K562 (cell line): ENCODE measurements around the gene RBMX. TPM values are rescaled to one million over a fixed set of nuclear protein-coding genes. Genes with fewer than 3 reads are reported as not detected.

Experiments used
- FOXK2 ChIP-seq, 2 experiments: fragments of 450-650 bp; IDR thresholded peaks in 1 of 2; conservative IDR thresholded peaks in 1 of 2; 2 replicates each; pipeline ENCODE4 v1.6.1; 2016; ENCODE audit warnings: low read depth in 2 of 2, mild to moderate bottlenecking in 1 of 2
- JUND ChIP-seq, 2 experiments: IDR thresholded peaks; 2 replicates in 1 of 2; 3 replicates in 1 of 2; pipeline ENCODE4 v1.6.1; 2011; ENCODE audit warnings: borderline replicate concordance in 2 of 2, low read depth in 2 of 2, low read length in 2 of 2, improper control_type of control experiment in 1 of 2, missing biosample characterization in 1 of 2, missing genetic modification characterization in 1 of 2, missing genetic modification reagents in 1 of 2
- NFATC3 ChIP-seq: fragments of 450-650 bp; IDR thresholded peaks from 2 replicates; pipeline ENCODE4 v1.6.1; 2017; ENCODE audit warnings: mild to moderate bottlenecking
- SIN3B ChIP-seq: fragments of 450-650 bp; IDR thresholded peaks from 2 replicates; pipeline ENCODE4 v1.6.1; 2017; ENCODE audit warnings: low read depth, mild to moderate bottlenecking, moderate library complexity
- TCF3 ChIP-seq: sonication (generic); formaldehyde crosslinking; IDR thresholded peaks from 2 replicates; pipeline ENCODE4 v1.4.0; 2020; ENCODE audit warnings: mild to moderate bottlenecking, missing genetic modification reagents
- polyA plus RNA-seq, 8 experiments: library from polyadenylated mRNA; depleted of rRNA in 4 of 8; stranded (reverse) in 5 of 8; unstranded in 3 of 8; fragments of >200 nt; fragmentation: Nextera tagmentation in 2 of 8; fragmentation: Illumina TruSeq in 1 of 8; extraction: Ambion mirVana in 2 of 8; extraction: Trizol in 1 of 8; gene quantifications; 2 replicates each; pipeline versions ENCODE4 v1.2.1 to v1.2.3, GENCODE V29; 2011 to 2014; ENCODE audit warnings: inconsistent platforms in 1 of 8, missing spikeins in 1 of 8
- total RNA-seq, 7 experiments: library from RNA; depleted of rRNA in 6 of 7; stranded (reverse); fragments of >200 nt in 6 of 7; fragmentation: Illumina TruSeq in 2 of 7; extraction: Trizol in 2 of 7; gene quantifications; 2 replicates each; pipeline versions ENCODE4 v1.2.1 to v1.2.3, GENCODE V29; 2011 to 2021; ENCODE audit warnings: low replicate concordance in 1 of 7
- TF ChIP-seq, protein P1 (sequence below): fragments of 450-650 bp; IDR thresholded peaks from 2 replicates; pipeline ENCODE4 v1.6.1; 2016; ENCODE audit warnings: low read depth
- TF ChIP-seq, protein P2 (sequence below): fragments of 250-450 bp; sonication (Bioruptor Pico); IDR thresholded peaks from 2 replicates; pipeline ENCODE4 v1.5.0; 2022; ENCODE audit warnings: mild to moderate bottlenecking
- TF ChIP-seq, protein P3 (sequence below): fragments of 450-650 bp; formaldehyde crosslinking; IDR thresholded peaks from 2 replicates; pipeline ENCODE4 v1.4.0; 2022; ENCODE audit warnings: mild to moderate bottlenecking, moderate library complexity
- TF ChIP-seq, protein P4 (sequence below): sonication (generic); IDR thresholded peaks from 2 replicates; pipeline ENCODE4 v1.6.1; 2016
- TF ChIP-seq, protein P5 (sequence below): fragments of 200-800 bp; sonication (Bioruptor generic); IDR thresholded peaks from 2 replicates; pipeline ENCODE4 v1.6.1; 2017; ENCODE audit warnings: missing genetic modification characterization, missing compliant biosample characterization
- TF ChIP-seq, protein P6 (sequence below): fragments of 250-450 bp; sonication (Bioruptor Pico); IDR thresholded peaks from 2 replicates; pipeline ENCODE4 v1.4.0; 2020; ENCODE audit warnings: borderline replicate concordance

Gene RBMX
- total and polyA plus RNA-seq, 9 of the 15 experiments (the other 6 are each of a cell fraction or from before 2014, with no cell fraction given): 405 to 671 (median 540) TPM

DNA sequence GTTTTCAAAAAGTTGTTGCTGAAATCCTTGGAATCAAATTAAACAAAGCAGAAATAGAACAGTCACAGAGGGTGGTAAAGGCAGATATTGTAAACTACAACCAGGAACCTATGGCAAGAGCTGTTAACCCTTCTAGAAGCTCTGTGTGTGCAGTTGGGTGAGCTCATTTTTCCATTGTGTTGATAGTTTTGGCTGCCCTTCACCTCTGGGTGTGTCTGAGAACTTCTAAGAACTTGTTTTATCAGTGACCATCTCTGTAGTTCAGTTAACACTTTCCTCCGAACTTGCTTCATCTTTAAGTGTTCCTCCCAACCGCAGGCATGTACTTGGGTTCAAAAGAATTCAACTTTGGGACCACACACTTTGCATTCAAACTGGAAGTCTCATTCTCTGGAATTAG lies 32.7 kb downstream of the RBMX start (continued):
- TF ChIP-seq, protein P1, sequence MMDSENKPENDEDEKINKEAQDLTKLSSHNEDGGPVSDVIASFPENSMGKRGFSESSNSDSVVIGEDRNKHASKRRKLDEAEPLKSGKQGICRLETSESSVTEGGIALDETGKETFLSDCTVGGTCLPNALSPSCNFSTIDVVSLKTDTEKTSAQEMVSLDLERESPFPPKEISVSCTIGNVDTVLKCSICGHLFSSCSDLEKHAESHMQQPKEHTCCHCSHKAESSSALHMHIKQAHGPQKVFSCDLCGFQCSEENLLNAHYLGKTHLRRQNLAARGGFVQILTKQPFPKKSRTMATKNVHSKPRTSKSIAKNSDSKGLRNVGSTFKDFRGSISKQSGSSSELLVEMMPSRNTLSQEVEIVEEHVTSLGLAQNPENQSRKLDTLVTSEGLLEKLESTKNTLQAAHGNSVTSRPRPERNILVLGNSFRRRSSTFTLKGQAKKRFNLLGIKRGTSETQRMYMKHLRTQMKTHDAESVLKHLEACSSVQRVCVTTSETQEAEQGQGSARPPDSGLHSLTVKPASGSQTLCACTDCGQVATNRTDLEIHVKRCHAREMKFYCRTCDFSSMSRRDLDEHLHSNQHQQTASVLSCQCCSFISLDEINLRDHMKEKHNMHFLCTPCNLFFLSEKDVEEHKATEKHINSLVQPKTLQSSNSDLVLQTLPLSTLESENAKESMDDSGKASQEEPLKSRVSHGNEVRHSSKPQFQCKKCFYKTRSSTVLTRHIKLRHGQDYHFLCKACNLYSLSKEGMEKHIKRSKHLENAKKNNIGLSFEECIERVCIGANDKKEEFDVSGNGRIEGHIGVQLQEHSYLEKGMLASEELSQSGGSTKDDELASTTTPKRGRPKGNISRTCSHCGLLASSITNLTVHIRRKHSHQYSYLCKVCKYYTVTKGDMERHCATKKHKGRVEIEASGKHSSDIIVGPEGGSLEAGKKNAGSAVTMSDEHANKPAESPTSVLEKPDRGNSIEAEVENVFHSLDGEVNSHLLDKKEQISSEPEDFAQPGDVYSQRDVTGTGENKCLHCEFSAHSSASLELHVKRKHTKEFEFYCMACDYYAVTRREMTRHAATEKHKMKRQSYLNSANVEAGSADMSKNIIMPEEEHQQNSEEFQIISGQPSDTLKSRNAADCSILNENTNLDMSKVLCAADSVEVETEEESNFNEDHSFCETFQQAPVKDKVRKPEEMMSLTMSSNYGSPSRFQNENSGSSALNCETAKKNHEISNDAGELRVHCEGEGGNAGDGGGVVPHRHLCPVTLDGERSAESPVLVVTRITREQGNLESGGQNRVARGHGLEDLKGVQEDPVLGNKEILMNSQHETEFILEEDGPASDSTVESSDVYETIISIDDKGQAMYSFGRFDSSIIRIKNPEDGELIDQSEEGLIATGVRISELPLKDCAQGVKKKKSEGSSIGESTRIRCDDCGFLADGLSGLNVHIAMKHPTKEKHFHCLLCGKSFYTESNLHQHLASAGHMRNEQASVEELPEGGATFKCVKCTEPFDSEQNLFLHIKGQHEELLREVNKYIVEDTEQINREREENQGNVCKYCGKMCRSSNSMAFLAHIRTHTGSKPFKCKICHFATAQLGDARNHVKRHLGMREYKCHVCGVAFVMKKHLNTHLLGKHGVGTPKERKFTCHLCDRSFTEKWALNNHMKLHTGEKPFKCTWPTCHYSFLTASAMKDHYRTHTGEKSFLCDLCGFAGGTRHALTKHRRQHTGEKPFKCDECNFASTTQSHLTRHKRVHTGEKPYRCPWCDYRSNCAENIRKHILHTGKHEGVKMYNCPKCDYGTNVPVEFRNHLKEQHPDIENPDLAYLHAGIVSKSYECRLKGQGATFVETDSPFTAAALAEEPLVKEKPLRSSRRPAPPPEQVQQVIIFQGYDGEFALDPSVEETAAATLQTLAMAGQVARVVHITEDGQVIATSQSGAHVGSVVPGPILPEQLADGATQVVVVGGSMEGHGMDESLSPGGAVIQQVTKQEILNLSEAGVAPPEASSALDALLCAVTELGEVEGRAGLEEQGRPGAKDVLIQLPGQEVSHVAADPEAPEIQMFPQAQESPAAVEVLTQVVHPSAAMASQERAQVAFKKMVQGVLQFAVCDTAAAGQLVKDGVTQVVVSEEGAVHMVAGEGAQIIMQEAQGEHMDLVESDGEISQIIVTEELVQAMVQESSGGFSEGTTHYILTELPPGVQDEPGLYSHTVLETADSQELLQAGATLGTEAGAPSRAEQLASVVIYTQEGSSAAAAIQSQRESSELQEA: no peak
- TF ChIP-seq, protein P2, sequence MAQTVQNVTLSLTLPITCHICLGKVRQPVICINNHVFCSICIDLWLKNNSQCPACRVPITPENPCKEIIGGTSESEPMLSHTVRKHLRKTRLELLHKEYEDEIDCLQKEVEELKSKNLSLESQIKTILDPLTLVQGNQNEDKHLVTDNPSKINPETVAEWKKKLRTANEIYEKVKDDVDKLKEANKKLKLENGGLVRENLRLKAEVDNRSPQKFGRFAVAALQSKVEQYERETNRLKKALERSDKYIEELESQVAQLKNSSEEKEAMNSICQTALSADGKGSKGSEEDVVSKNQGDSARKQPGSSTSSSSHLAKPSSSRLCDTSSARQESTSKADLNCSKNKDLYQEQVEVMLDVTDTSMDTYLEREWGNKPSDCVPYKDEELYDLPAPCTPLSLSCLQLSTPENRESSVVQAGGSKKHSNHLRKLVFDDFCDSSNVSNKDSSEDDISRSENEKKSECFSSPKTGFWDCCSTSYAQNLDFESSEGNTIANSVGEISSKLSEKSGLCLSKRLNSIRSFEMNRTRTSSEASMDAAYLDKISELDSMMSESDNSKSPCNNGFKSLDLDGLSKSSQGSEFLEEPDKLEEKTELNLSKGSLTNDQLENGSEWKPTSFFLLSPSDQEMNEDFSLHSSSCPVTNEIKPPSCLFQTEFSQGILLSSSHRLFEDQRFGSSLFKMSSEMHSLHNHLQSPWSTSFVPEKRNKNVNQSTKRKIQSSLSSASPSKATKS (CRISPR knock-in tag): no peak
- TF ChIP-seq TCF3 (CRISPR knock-in tag) (peak; percentile 39; the same call in 1 of the 2 replicates), FOXK2 (conservative IDR thresholded peaks at IDR 0.05 in 1 of 2, IDR thresholded peaks at IDR 0.05 in 1 of 2; ENCODE audit: low read depth in 2 of 2) (peak in 1 of 2 experiments; percentile 61; a peak in 3 of 4 replicates), NFATC3 (peak; percentile 94), SIN3B (no peak), JUND (IDR thresholded peaks at IDR 0.05; ENCODE audit: borderline replicate concordance, low read depth, low read length) (peak; percentile 87), JUND (tag; IDR thresholded peaks at IDR 0.05; ENCODE audit: borderline replicate concordance, low read depth, low read length) (peak; percentile 88; the same call in 2 of the 3 replicates)
- TF ChIP-seq, protein P3, sequence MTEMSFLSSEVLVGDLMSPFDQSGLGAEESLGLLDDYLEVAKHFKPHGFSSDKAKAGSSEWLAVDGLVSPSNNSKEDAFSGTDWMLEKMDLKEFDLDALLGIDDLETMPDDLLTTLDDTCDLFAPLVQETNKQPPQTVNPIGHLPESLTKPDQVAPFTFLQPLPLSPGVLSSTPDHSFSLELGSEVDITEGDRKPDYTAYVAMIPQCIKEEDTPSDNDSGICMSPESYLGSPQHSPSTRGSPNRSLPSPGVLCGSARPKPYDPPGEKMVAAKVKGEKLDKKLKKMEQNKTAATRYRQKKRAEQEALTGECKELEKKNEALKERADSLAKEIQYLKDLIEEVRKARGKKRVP (CRISPR knock-in tag): no peak
- TF ChIP-seq, protein P4, sequence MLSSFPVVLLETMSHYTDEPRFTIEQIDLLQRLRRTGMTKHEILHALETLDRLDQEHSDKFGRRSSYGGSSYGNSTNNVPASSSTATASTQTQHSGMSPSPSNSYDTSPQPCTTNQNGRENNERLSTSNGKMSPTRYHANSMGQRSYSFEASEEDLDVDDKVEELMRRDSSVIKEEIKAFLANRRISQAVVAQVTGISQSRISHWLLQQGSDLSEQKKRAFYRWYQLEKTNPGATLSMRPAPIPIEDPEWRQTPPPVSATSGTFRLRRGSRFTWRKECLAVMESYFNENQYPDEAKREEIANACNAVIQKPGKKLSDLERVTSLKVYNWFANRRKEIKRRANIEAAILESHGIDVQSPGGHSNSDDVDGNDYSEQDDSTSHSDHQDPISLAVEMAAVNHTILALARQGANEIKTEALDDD: peak; percentile 86
- TF ChIP-seq, protein P5, sequence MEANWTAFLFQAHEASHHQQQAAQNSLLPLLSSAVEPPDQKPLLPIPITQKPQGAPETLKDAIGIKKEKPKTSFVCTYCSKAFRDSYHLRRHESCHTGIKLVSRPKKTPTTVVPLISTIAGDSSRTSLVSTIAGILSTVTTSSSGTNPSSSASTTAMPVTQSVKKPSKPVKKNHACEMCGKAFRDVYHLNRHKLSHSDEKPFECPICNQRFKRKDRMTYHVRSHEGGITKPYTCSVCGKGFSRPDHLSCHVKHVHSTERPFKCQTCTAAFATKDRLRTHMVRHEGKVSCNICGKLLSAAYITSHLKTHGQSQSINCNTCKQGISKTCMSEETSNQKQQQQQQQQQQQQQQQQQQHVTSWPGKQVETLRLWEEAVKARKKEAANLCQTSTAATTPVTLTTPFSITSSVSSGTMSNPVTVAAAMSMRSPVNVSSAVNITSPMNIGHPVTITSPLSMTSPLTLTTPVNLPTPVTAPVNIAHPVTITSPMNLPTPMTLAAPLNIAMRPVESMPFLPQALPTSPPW: no peak
- TF ChIP-seq, protein P6, sequence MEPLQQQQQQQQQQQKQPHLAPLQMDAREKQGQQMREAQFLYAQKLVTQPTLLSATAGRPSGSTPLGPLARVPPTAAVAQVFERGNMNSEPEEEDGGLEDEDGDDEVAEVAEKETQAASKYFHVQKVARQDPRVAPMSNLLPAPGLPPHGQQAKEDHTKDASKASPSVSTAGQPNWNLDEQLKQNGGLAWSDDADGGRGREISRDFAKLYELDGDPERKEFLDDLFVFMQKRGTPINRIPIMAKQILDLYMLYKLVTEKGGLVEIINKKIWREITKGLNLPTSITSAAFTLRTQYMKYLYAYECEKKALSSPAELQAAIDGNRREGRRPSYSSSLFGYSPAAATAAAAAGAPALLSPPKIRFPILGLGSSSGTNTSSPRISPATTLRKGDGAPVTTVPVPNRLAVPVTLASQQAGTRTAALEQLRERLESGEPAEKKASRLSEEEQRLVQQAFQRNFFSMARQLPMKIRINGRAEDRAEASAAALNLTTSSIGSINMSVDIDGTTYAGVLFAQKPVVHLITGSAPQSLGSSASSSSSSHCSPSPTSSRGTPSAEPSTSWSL (CRISPR knock-in tag): no peak
